Thoracic aorta endothelial cell (primary cell): ENCODE results near the gene FOXN3. TPM values are rescaled to one million over a fixed set of nuclear protein-coding genes. Genes with fewer than 3 reads are reported as not detected.

Experiments used
- total RNA-seq: library from RNA; depleted of rRNA; stranded (reverse); fragments of >200 nt; gene quantifications from 2 replicates; pipeline ENCODE4 v1.2.3, GENCODE V29; 2012

The FOXN3 gene, protein sequence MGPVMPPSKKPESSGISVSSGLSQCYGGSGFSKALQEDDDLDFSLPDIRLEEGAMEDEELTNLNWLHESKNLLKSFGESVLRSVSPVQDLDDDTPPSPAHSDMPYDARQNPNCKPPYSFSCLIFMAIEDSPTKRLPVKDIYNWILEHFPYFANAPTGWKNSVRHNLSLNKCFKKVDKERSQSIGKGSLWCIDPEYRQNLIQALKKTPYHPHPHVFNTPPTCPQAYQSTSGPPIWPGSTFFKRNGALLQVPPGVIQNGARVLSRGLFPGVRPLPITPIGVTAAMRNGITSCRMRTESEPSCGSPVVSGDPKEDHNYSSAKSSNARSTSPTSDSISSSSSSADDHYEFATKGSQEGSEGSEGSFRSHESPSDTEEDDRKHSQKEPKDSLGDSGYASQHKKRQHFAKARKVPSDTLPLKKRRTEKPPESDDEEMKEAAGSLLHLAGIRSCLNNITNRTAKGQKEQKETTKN
- total RNA-seq = 48.2 and 49.9 TPM in 2 replicates

DNA sequence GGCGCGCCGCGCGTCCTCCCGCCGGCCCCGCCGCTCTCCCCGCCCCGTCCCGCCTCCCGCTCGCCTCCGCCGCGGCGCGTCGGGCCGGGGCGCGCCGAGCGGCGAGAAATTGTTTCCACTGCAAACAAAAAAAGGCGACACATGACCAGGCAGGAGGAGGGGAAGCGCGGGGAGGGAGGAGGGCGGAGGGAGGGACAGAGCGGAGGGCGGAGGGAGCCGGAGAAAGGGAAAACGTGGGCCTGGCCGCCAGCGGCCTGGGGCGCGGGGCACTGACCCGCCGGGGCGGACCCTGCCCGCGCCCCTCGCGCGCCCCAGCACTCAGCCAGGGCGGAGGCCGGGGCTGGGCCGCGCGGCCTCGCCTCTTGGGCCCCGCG, at the start of gene FOXN3:
Gene FOXN3, minus strand, starts transcription at position 143 of the 374 bp plus-strand sequence. CDS start 4,757 bp downstream, outside the sequence.

